NCI-H187 treated with DMSO at 0.1 percent for 48 hours (cell line): Measurements from ENCODE around the gene PRDM1.
A peak's percentile ranks its signal among the peaks of the same experiment; 100 is the strongest.

Experiments used
- DNase-seq: peaks from one replicate; lab custom pipeline; 2025; lab: John Stamatoyannopoulos, UW

Gene PRDM1

DNA sequence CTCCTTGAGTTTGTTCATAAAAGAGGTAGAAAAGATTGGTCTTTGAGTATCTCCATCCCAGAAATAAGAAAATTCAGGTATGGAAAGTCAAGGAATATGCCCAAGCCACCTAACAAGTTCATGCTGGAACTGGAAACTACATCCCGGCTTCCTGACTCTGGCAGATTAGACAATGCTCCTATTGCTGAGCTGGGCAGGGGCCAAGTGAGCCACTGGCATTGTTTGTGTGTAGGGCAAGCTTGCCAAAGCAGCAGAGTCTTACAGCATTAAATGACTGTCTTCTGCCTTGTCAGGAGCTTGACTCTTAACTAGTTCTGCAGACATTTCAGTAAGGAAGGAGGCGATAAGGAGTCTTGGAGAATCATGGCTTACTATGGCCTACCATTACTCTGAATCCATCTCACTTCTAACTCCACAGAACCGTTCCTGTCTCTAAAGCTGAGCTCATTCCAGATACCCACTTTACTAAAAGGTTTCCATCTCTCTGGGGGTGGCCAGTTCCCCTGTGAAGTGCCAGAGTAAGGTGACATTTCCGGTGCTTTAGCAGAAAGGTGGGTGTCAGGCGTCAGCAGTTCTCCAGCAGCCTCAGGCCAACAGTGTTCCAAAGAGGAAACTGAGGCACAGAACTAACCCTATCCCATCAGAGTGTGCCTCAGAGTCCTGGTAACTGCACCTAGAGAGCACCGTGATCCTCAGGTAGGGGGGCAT is 30.1 kb downstream of the PRDM1 start:
- DNase-seq, result no peak

DNA sequence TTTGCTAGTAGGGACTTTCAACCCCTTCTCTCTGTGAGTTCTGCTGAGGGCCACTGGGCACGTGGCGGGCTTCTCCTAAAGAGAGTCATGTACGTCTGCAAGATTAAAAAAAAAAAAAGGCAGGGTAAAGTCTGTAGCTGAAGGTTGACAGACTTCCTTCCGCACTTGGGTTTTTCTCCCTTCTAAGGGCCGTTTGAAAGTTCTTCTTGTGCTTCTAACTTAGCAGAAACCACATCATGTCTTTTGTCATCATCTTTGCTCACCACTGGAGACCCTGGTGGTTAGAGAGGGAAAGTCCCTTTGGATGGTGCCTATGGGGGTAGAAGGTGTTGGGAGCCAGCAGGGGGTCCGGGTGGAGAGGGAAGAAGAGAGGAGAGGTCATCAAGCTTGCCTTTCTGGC is 31.4 kb downstream of the PRDM1 start:
- DNase-seq, result no peak

DNA sequence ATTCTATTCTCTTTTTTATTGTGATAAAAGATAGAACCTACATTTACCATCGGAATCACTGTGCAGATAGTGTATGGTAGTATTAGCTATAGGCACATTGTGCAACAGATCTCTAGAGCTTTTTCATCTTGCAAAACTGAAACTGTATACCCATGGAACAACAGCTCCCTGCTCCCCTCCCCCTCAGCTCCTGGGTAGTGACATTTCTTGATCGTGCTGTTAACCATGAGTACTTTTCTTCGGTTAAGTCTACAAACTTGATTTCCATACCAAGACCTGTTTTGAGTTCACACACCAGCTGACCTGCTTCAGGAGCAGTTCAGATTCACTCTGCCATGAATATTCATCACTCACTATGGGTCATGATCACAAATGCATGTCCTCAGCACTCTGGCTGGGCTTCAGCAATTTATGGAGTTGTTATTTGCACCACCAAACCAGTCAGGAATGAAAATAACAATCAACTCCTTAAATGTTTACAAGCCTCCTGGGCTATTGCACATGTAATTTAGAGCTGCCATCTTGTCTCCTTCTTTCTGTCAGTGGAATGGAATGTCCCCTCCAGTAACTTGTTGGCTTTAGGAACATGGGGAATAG is 32.8 kb downstream of the PRDM1 start:
- DNase-seq, result no peak

DNA sequence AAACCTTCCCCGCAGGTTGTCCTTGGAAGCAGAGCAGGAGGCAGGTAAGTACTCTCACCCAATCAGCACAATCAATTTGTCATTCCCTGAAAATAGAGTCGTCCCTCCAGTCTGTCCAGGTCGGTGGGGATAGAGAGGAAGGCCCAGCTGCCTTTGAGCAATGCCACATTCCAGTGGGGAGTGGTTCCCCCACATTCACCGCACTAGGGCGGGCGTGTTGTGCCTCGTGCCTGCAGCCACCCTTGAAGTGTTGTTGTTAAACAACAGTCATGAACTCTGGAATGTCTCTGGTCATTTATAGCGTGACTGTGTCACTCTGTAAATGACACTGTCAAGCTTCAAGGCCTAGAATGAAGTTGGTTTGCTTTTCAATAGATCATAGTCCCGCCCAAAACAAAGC is 33.4 kb downstream of the PRDM1 start:
- no peak for DNase-seq

DNA sequence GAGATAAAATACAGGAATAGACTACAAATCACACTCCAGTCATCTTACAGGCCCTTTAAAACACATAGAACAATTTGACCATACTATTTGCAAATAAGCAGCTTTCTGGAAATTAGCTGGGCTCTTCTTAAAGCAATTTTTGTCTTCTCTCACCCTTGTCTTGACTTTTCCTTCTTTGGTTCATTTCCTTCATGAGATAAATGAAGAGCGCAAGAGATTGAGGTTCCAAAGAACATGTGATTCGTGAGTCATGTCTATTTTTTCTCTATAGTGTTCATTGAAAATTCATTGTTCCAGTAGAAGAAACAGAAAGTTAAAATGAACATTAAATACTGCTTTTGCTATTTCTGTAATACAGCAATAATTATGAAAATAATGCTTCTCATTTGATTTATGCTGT is 33.9 kb downstream of the PRDM1 start:
- DNase-seq, result no peak

DNA sequence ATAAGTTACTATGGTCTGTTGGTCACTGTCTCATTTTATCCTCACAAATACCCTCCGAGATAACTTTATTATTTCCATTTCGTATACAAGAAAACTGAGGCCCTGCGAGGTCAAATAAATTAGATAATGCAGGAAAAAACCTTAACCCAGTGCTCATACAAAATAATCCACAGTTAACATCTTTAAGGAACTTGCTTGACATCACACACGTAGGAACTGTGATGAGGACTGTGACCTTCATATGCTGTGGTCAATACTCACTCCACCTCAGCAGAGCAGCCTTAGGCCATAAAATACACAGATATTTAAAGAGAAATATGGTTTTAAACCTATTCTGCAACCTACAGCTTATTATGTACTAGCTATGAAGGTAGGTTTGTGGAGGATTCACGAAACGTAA is 34.3 kb downstream of the PRDM1 start:
- DNase-seq, result no peak

DNA sequence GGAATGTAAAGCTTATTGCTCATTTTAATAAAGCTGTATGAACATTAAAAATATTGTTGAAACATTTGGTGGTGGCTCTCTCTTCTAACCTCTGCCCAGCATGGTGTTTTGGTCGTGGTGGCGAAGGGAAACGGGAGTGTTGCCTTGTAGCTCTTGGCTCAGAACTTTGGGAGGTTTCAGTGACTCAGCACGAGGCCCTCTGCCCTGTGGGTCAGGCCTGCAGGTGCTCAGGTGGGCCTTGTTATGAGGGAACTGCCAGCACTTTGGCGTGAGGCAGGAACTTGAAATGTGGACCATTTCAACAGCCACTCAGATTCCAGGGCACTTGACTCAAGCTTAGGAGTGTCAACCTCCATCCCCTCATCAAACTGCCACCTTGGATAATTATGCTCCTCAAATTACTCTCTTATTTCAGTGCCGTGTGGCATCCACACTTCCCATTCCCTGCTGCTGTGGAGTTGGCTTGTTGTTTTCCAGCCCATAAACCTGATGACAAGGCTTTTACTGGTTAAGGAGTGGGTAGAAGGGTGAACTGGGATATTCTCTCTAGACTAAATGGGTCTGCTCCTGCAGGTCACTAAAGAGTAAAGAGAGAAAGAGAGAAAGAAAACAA is 36.3 kb downstream of the PRDM1 start:
- peak; percentile 37 for DNase-seq

DNA sequence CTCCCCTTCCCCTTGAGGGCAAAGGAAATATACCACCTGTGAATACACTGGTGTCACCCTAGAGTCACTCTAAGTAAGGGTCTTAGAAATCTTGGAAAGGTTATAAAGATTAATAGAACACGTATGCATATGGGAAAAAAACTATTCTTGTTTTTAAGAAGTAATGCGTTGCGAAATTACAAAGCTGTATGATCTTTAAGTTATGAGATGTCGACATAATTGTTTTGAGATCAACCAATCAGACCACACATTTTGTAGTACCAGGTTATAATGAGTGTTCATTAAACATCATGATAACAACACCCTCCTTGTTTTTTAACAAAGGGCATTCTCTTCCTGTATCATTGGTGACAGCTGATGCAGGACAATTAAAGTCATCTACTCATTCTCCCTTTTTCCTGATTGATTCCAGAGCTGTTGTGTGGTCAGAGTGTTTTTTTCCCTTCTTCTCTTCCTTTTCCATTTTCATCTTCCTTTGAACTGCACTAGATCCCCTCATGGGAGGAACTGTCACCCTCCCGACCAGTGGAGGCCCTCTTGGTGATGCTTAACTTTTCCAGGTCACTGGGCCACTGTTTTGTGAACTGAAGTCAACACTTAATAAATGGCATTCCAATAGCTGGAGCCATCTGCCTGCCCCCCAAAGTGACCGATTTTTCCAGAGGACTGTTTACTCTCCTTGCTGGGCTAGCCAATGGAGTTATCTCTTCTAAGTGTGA is 37.0 kb downstream of the PRDM1 start:
- no peak for DNase-seq

DNA sequence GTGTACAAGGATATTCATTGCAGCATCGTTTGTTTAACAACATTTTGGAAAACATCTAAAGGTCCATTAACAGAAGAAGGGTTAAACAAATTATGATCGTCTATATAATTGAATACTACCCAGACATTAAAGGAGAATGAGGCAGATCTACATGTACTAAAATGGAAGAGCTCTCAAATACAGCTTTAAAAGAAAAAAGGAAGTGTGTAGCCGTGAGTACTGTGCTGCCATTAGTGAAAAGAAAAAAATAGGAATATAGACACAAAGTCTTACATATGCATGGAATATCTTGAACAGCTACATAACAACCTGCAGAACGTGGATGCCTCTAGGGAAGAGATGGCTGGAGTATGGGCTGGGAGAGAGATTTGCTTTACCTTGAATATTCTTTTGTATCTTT is 37.9 kb downstream of the PRDM1 start:
- no peak for DNase-seq

DNA sequence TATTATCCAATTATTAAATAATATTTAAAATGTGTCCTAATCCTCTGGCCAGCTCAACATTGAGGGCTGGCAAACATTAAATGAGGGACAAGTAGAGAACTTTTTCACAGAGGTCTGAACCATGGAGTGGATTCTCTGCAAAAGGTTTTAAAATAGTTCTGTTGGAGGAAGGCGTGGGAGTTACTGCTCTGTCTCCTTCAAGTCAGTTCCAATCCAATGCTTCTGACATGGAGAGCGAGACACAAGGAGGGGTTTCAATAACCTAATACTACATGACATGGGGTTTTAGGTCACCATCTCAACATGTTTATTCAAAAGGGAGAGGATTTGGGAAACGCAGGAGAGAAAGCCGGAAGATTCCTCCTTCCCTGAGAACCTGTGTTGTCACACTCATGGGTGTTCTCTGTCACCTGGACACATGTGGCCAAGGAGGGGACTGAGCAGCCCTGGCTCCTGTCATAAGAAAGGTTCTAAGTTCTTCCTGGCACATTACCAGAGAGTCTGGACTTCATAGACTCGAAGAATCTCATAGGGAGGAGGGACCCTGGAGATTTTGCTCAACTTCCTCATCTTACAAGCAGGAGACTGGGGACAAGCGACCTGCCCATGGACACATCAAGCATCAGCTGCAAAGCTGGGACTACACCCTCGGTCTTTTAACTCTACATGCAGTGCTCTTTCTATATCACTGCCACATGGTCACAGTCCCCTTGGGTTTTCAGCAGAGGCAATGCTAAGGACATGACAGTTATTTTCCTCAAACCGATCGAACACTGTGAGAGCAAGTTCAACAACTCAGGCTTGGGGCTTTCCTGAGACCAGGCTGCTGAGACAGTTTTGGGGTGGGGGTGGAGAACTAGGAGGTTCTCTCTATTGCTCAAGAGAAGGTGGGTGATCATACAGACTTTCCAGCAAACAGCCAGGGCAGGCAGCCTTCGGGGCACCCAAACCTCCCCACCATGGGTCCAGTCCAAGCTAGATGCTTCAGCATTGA is 38.6 kb downstream of the PRDM1 start:
- no peak for DNase-seq

DNA sequence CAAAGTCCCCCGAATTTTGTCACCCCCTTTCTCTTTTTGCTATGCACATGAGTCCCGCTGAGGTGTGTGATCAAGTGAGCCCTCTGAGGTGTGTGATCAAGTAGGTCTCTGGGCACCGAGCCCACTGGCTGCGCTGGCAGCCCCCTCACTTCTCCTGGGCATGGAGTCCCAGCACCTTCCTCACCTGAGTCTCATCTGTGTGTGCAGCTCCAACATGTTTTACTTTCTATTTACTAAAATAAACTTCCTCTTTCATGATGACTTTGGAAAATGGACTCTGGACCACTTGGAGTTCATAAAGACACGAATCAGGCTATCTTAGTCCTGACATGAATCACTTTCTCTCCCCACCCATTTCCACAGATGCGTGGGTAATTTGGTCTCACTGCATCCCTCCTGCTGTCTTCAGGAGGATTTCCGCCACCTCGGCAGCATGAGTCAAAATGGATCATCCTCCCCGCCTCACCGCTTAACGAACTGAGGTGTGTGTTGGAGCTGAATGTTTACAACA is 39.8 kb downstream of the PRDM1 start:
- DNase-seq, result no peak

DNA sequence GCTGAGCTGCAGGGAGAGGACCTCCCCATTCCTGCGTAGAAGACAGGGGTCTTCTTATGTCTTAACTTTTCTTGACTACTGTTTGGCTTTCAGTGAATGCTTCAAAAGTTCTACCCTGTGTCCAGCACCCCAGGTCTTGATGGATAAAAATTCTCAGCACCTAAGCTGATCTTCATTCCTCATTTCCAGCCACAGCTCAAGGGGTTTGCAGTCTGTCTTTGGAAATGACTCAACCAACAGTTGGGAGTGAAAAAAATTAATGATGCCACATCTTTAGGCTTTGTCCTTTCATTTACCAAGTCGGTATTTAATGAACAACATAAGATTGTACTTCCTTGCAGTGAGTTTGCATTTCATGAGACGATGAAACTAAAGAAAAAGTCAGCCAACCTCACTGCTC is 40.3 kb downstream of the PRDM1 start:
- no peak for DNase-seq

DNA sequence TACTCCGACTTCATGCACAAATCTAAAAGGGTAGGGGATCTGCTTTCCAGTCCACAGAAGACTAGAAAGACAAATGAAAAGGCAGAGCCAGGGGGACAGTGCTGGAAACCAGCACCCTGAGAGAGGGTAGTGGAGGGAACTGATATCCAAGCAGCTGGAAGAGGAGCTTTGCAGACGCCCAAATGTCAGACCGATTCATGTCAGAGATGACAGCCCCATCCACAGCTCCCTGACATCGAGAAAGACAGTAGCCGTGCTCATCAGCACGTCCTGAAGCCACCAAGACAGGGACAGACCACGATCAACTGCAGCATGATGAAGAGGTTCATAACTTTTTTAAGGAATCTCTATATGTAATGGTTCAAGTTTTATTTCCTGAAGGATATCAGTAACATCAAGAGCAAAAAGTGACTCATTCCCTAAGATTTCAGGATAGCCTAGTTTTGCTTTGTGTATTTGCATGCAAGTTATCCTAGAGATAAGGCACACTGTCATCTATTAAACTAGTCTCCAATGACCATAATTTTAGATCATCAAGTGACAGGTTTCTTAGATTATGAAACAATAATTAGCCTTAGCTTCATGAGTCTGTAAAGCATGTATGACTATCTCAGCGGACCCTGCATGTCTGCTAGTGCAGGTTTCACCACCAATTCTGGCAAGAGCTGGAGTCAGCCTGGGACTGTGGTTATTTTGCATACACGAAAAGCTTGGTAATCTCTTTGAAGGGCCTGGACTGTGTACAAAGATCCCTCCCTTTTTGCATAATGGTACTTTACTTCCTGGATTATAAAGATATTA is 43.0 kb downstream of the PRDM1 start:
- no peak for DNase-seq

DNA sequence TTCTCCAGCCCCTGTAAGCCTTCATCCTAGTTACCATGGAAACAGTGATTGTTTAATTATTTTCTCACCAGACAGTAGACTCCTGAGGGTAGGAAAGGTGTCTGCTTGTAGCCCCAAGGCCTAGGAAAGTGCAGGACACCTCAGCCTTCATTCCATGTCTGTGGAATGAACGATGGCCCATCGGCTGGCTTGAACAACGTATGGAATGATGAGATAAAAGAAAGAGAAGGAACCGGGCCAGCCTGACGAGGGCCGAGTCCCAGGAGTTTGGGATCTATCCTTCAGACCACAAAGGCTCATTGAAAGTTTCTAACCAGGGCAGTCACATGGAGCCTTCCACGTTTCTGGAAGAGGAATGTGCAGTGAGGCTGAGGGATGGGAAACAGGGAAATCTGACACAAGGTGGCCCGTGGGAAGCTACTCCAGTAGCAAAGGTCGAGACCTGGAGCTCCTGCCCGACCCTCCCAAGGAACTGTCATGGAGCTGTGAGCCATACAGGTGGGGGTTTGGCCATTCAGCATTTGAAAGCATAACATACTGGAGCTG is 46.1 kb downstream of the PRDM1 start:
- DNase-seq, result no peak

DNA sequence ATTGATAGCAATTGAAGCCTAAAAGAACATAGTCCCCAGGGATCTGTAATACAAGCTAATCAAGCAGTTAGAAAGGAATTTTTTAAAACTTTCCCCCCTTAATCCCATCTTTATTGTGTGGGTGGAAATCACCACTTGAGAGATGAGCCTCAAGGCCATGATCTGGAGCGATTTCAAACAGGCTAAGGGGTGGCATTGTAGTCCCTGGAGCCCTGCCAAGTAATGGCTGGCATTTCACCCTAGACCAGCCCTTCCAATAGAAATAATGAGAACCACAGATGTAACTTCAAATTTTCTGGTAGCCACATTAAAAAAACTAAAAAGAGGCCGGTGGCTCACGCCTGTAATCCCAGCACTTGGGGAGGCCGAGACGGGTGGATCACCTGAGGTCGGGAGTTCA is 46.9 kb downstream of the PRDM1 start:
- DNase-seq, result no peak

DNA sequence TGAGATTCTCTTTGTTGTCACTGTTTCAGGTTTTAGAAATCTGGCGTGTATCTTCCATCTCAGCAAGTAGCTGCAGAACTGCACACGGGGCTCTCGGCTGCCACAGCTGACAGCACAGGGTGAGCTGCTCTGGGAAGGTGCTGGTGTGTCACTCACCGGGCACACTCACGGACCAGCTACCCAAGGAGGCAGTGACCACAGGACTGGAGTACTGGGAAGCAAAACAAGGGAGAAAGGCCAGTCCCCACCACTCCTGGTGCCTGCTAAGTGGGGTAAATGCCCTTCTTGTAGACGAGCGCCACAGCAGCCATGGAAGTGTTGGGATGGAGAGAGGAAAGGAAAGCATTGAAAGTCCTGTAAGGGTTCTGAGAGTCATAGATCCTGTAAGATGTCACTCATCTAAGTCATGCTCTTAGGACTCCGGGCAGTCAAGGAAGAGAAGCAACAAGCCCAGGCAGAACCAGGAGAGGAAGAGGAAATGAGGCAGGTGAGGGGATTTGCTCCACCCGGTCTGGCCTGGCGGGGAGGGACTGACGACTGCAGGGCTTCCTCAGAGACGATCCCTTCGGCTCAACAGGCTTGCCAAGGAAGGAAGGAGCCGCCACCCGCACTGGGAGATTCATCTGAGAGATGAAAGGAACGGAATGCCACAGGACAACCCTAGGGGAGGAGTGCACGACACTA is 48.1 kb downstream of the PRDM1 start:
- no peak for DNase-seq

DNA sequence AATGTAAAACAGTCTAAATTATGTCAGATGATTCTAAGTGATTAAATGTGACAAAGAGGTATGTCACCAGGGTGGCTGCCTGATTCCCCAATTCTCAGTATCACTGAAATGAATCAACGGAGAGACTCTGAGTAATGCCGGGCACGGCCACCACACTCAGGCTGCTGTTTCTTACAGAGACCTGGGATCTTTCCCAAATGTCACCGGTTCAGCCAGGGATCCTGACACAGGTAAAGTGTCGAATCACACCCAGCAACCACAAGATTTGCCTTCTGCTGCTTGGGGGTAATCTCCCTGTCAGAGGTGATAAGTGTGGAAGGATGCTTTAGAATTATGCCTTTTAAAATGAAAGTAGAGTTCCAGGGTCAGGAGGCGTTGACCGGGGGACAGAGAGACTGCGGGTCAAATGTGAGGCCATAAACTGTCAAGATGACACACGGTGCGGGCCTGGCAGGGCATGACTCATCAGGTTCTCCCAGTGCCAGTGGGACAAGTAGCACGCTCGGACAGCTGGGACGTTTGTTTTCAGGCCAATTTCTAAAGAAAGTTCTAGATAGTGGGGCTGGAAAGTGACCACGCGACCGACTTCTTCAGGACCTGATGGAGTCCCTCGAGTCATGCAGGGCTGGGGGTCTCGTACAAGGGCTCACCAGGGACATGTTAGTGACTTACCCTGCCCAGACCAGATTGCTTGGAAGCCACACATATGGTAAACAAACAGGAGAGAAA is 48.9 kb downstream of the PRDM1 start:
- no peak for DNase-seq

DNA sequence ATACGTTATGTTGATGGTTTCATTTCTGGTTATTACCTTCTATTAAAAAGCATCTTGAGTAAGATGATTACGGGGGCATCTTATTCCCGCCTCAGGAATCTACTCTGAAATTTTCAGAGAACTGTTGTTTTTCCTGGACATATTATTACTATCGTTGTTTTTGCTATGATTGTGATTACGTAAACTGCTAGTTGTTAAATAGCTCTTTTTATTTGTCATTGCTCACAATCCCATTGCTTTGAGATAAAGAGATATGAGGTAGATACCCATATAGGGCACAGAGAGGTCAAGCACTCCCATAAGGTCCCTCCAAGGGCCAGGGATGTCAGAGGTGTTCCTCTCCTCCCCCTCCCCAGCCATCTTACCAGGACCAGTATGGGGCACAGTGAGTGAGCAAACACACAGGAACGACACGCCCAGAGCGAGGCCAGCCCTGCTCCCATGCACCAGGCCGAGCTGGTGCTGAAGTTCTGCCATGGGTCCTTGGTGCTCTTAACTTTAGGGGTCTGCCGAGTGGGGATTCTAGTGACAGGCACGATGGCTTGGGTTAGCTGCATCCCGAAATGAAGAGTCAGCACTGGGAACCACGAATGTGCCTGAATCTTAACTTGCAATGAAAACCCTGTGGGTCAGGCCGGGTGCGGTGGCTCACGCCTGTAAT is 49.9 kb downstream of the PRDM1 start:
- no peak for DNase-seq

DNA sequence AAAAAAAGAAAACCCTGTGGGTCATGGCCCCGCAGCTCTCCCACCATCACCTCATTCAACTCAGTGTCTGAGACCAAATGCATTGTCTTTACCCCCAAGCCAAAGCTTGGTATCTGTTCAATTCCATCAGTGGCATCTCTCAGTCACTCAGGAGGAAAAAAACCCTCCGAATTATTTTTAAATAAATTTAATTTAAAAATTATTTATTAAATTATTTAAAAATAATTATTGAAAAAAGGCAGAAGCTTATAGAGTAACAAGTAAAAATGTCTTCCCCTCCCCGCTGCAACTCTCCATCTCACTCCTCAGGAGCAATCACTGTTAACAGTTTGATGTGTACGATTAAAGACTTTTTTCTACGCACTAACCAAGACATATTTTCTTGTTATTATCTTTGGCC is 50.7 kb downstream of the PRDM1 start:
- DNase-seq, result no peak
